Eye (tissue), 1 donor: ENCODE results near the gene TADA1.
"Not testable (repeated sequence)": the region's sequence is repeated elsewhere in the genome, so short reads cannot be mapped to it uniquely, and the experiment has no call there.

ENCODE experiments used
- DNase-seq: peaks from one replicate; pipeline ENCODE4 v3.0.0-alpha.2; 2015

Gene TADA1

GRCh38 chr1:166843322-166843721, 32.7 kb downstream of the TADA1 start:
- no peak for DNase-seq

GRCh38 chr1:166840309-166841274, 35.5 kb downstream of the TADA1 start:
- no peak for DNase-seq

- DNase-seq: peak; percentile 72
These were observed 36.3 kb downstream of the TADA1 start for GRCh38 chr1:166839600-166840308.

- DNase-seq: peak; percentile 96
These were observed 37.1 kb downstream of the TADA1 start, which contains the start of gene POGK for GRCh38 chr1:166838766-166839599. TSS of gene POGK (plus strand) at chr1:166839475. CDS start at chr1:166840957, 1,482 bp downstream.

- DNase-seq: no peak
These were observed 39.3 kb downstream of the TADA1 start for GRCh38 chr1:166836733-166837132.

GRCh38 chr1:166829762-166830161, 46.3 kb downstream of the TADA1 start:
- DNase-seq: not testable (repeated sequence)

GRCh38 chr1:166827426-166827825, 48.6 kb downstream of the TADA1 start:
- no peak for DNase-seq

GRCh38 chr1:166822385-166822784, 53.7 kb downstream of the TADA1 start:
- DNase-seq: no peak

- no peak for DNase-seq
These were observed 56.1 kb downstream of the TADA1 start for GRCh38 chr1:166819974-166820373.

GRCh38 chr1:166814611-166815010, 61.5 kb downstream of the TADA1 start:
- DNase-seq: no peak

GRCh38 chr1:166813508-166814223, 62.4 kb downstream of the TADA1 start:
- DNase-seq: no peak

GRCh38 chr1:166811691-166812090, 64.4 kb downstream of the TADA1 start:
- no peak for DNase-seq

GRCh38 chr1:166808952-166809351, 67.1 kb downstream of the TADA1 start:
- DNase-seq: no peak
